MG63 (cell line): ENCODE data around the gene SLC8A3. TPM values are rescaled to one million over a fixed set of nuclear protein-coding genes. Genes with fewer than 3 reads are reported as not detected.

ENCODE experiments used
- DNase-seq: peaks from one replicate; pipeline ENCODE4 v3.0.0-alpha.2; 2020
- H3K27me3 ChIP-seq: fragments of 250-450 bp; sonication (Bioruptor Pico); 2 replicates; pipeline ENCODE4 v1.5.1; 2020; ENCODE audit warnings: mild to moderate bottlenecking, moderate library complexity
- H3K36me3 ChIP-seq: fragments of 250-450 bp; sonication (Bioruptor Pico); 2 replicates; pipeline ENCODE4 v1.5.1; 2020; ENCODE audit warnings: mild to moderate bottlenecking, moderate library complexity
- H3K4me3 ChIP-seq: fragments of 250-450 bp; sonication (Bioruptor Pico); 2 replicates; pipeline ENCODE4 v1.5.1; 2020; ENCODE audit warnings: mild to moderate bottlenecking, moderate library complexity
- H3K9me3 ChIP-seq: fragments of 250-450 bp; sonication (Bioruptor Pico); 2 replicates; pipeline ENCODE4 v1.5.1; 2020; ENCODE audit warnings: mild to moderate bottlenecking, moderate library complexity
- total RNA-seq: library from RNA; depleted of rRNA; stranded (reverse); fragments of >200 nt; shearing (Covaris generic); gene quantifications from 2 replicates; pipeline ENCODE4 v1.2.3, GENCODE V29; 2014; ENCODE audit warnings: low replicate concordance

Gene SLC8A3
- total RNA-seq, 1 experiment from 2014 or later: not detected

DNA sequence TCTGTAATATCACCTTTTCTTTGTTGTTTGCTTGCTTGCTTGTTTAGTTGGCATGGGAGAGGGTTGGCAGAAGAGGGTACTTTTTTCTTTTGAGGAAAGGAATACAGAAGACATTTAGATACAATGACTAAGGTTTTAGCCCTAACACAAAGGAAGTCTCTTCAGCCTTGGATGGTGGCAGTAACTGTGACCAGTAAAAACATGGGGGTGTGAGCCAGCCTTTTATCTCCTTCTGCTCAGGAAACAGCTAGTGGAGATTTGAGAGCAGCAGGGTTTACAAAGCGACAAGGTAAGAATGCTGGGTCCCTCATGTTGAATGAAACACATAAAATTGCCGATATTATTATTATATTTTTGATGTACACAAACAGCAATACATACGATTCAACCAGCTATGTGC, 40.4 kb downstream of the SLC8A3 start:
- Histone ChIP-seq H3K27me3 (no peaks in the 10 kb centered on the region), H3K36me3 (no peaks in the 10 kb centered on the region), H3K4me3 (no peak overlapping the region), H3K9me3 (no peaks in the 10 kb centered on the region)
- no peak for DNase-seq

DNA sequence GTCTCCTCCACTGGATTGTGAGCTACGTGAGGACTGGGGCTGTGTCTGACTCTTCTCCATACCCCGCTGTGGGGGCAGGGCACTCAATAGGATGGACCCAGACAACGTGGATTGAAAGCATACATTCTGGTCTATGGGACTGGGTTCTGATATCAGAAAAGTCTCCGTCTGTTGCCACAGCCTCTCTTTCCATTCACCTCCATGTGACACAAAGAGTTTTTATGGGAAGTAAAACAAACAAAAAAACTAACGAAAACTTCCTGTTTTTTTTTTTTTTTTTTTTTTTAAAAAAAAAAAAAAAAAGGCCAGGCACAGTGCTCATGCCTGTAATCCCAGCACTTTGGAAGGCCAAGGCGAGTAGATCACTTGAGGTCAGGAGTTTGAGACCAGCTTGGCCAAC, 44.7 kb downstream of the SLC8A3 start:
- Histone ChIP-seq H3K4me3 (no peak overlapping the region), H3K9me3 (no peaks in the 10 kb centered on the region), H3K27me3 (0 out of 2 replicates have a peak, but pooled peaks cover 2% of the 10 kb centered on the region), H3K36me3 (no peaks in the 10 kb centered on the region)
- no peak for DNase-seq

DNA sequence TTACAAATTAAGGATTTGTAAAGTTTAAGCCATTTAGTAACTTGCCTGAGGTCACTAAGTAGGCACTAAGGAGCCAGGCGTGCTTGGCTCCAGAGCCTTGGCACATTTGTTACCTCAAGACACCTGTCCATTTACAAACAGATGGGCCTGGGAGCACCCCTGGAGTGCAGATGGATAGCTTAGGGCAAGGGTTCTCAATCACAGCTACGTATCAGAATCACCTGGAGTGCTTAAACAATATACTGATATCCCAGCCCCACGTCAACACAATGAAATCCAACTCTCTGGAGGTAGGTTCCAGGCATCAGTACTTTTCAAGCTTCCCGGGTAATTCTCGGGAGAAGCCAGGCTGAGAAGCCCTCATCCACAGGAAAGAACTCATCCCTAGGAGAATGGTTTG, 45.4 kb downstream of the SLC8A3 start:
- H3K4me3 ChIP-seq: no peak overlapping the region

DNA sequence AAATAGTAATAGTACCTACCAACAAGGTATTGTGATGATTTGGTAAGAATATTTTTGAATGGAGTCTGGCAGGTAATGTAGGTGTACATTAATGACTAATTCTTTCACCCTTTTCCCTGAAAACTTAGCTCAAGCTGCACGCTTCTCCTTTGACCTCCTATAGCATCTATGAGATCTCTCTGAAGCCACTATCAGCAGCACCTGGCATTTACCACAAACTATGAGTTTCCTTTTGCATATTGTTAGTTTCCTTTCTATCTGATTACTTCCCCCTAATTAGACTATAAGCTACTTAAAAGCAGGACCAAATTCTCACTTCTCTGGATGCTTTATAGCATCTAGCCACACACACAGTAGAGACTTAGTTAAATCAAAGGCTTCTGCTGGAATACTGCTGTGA, 48.1 kb downstream of the SLC8A3 start:
- Histone ChIP-seq H3K27me3 (0 out of 2 replicates have a peak, but pooled peaks cover 2% of the 10 kb centered on the region), H3K4me3 (no peak overlapping the region), H3K9me3 (no peaks in the 10 kb centered on the region), H3K36me3 (no peaks in the 10 kb centered on the region)
- DNase-seq: no peak

More for the DNA sequence above, 45.4 kb downstream of the SLC8A3 start:
- 0 out of 2 replicates have a peak, but pooled peaks cover 2% of the 10 kb centered on the region for H3K27me3 ChIP-seq
- no peaks in the 10 kb centered on the region for H3K9me3 ChIP-seq
- no peak for DNase-seq
- no peaks in the 10 kb centered on the region for H3K36me3 ChIP-seq

DNA sequence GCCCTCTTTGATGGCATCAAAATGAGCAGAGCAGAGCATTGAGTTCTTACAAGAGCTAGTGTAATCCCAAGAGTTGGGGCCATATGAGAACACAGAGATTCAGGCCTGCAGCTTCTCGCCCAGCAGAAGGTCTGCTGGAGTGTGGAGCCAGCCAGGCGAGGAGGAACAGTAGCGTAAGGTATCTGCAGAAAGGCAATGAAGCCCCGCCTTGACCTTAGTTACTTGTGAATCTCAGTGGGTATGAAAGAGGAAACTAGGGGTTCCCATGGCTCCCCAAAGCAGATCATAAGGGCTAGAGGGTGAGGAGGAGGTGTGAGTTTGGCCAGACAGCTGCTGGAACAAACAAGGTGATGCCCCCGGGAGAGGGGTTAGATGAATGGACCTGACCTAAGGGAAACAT, 49.4 kb downstream of the SLC8A3 start:
- no peaks in the 10 kb centered on the region for H3K36me3 ChIP-seq
- no peaks in the 10 kb centered on the region for H3K9me3 ChIP-seq
- no peak overlapping the region for H3K4me3 ChIP-seq
- 0 out of 2 replicates have a peak, but pooled peaks cover 2% of the 10 kb centered on the region for H3K27me3 ChIP-seq
- DNase-seq: no peak

DNA sequence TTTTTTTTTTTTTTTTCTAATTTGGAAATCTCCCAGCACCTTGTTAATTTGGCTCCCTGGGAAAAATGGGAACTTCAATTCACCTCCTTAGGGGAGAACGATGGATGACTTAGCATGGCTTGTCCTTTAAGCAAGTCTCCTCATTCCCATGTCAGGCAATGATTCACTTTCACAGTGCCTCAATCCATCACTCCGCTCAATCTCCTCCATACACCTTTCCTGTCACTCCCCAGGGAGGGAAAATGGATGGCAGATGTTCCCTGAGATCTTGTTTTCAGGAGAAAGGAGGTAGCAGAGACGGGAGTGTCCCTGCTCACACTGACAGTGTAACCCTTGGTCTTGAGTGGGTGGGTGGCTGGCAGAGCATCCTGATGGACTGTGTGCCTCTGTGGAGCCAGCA, 51.0 kb downstream of the SLC8A3 start:
- Histone ChIP-seq H3K4me3 (no peak overlapping the region), H3K36me3 (no peaks in the 10 kb centered on the region), H3K9me3 (no peaks in the 10 kb centered on the region), H3K27me3 (0 out of 2 replicates have a peak, but pooled peaks cover 2% of the 10 kb centered on the region)
- DNase-seq: no peak

DNA sequence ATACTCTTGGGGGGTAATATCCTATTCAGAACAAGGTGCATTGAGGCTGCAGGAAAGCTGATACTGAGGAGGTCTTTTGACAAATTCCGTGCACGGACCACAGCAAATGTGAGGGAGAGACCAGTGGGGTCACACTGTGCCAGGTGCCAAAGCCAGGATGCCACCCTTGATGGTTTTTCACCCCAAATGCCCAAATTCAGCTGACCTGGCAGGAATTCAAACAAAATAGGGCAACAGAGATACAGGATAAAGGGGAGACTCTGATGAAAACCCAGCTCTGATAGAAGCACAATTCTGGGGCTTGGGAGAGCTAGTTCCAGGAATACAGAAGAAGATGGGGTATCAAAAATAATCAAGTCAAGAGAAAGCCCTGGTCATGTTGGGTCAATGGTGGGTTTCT, 55.3 kb downstream of the SLC8A3 start:
- no peaks in the 10 kb centered on the region for H3K9me3 ChIP-seq
- H3K27me3 ChIP-seq: no peaks in the 10 kb centered on the region
- no peak overlapping the region for H3K4me3 ChIP-seq
- DNase-seq: no peak
- H3K36me3 ChIP-seq: no peaks in the 10 kb centered on the region

DNA sequence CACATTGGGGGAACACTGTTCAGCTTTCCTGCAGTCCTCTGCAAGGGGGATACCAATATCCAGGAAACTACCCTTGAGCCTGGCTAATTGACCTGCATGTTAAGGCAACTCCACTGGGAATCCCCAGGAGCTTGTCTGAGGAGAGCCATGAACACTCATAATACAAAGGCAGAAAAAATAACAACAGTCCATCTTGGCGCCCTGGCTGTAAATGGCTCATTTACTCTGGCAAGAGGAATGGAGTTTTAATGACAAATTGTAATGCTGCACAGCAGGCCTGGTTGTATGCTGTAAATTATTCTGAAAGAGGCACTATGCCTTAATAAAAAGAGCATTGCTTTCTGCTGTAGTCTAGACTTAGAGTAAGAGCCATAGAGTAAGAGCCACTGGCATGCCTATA, 58.3 kb downstream of the SLC8A3 start:
- H3K27me3 ChIP-seq: no peaks in the 10 kb centered on the region
- H3K4me3 ChIP-seq: no peak overlapping the region
- DNase-seq: no peak

DNA sequence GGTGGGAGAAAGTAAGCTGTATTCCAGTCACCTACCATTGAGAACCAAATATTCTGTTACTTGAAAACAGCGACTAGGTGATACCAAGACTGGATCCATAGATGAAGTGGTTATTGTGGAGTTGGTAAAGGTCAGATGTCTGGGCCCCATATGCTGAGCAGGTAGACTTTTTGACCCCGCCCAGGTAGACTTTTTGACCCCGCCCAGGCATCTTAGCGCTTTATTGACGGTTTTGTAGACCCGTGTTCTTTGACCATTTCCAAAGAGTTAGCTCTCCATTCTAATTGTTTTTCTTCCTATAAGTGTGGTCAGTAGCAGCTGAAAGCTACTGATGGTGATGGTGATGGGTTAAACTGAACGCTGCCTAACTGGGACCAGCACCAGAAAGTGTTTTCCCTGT, 61.6 kb downstream of the SLC8A3 start:
- no peak for DNase-seq
- Histone ChIP-seq H3K9me3 (no peaks in the 10 kb centered on the region), H3K27me3 (no peaks in the 10 kb centered on the region), H3K36me3 (no peaks in the 10 kb centered on the region), H3K4me3 (no peak overlapping the region)

More for the DNA sequence above, 58.3 kb downstream of the SLC8A3 start:
- Histone ChIP-seq H3K36me3 (no peaks in the 10 kb centered on the region), H3K9me3 (no peaks in the 10 kb centered on the region)

DNA sequence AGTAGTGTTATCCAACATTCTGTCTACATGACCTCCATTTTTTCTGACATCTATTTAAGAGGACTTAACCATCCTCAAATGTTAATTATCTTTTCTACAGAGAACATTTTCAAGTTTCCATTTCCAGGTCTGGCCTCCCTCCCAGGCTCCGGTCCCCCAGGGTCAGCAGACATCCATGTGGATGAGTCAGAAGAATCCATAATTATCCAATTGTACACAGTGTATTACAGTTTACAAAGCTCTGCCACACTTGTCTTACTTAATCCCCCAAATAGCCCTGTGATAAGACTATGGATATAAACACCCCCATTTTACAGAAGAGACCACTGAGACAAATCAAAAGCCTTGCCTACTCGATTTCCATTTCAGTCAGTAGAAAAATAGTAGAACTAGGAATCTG, 65.0 kb downstream of the SLC8A3 start:
- H3K4me3 ChIP-seq: no peak overlapping the region
- no peak for DNase-seq
- no peaks in the 10 kb centered on the region for H3K36me3 ChIP-seq
- H3K9me3 ChIP-seq: no peaks in the 10 kb centered on the region
- H3K27me3 ChIP-seq: no peaks in the 10 kb centered on the region

DNA sequence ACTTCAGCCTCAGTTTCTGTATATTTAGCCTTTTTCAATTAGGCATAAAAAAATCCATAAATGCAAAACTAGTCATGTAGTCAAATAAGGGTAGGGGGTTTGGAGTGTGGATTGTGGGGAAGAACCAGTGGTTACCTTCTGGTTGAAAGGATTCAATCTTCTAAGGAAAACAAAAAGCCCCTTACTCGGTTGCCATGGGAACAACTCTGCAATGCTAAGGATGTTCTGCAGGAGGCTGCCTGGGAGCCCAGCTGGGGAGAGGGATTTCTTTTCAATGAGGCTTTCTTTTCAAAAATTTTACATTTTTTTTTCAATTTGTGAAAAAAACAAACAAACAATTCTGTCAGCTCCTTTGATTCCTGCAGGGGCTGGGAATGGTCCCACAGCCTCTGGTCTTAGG, 67.2 kb downstream of the SLC8A3 start:
- Histone ChIP-seq H3K4me3 (no peak overlapping the region), H3K36me3 (no peaks in the 10 kb centered on the region), H3K27me3 (no peaks in the 10 kb centered on the region), H3K9me3 (no peaks in the 10 kb centered on the region)
- DNase-seq: no peak

DNA sequence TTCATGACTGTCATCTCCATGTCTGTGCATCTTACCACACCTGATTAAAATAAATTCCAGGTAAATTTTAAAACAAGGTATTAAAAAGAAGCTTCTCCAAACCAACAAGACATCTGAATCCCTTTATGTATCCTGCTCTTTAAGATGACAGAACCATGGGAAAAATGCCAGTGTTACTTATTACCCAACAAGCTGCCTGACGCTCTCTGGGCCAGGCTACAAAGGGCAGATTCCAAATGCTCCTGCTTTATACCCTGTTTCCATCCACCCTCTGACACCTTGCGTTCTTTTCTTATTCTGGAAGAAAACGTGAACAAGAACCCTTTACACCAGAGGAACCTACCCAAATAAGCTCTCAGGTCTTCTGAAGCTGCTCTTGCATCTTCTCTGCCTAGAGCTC, 70.7 kb downstream of the SLC8A3 start:
- H3K36me3 ChIP-seq: no peaks in the 10 kb centered on the region
- H3K27me3 ChIP-seq: no peaks in the 10 kb centered on the region
- no peak overlapping the region for H3K4me3 ChIP-seq
- DNase-seq: no peak
- no peaks in the 10 kb centered on the region for H3K9me3 ChIP-seq

DNA sequence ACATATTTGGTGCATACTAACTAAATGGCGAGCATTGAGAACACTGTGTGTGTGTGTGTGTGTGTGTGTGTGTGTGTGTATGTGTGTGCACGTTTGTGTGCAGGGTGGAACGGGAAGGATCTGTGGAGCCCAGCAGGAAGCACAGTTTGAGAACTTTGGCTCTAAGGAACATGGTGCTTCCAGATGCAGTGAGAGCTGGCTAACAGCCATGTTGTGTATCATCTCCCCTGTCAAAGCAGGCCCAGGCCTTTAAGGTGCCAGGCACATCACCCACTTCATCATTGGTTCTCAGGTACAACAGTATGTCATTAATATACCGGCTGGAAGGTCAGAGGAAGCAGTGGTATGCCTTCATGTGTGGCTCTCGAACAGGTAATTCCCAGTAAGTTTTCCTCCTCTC, 72.5 kb downstream of the SLC8A3 start:
- Histone ChIP-seq H3K27me3 (no peaks in the 10 kb centered on the region), H3K9me3 (no peaks in the 10 kb centered on the region), H3K36me3 (no peaks in the 10 kb centered on the region), H3K4me3 (no peak overlapping the region)
- no peak for DNase-seq

DNA sequence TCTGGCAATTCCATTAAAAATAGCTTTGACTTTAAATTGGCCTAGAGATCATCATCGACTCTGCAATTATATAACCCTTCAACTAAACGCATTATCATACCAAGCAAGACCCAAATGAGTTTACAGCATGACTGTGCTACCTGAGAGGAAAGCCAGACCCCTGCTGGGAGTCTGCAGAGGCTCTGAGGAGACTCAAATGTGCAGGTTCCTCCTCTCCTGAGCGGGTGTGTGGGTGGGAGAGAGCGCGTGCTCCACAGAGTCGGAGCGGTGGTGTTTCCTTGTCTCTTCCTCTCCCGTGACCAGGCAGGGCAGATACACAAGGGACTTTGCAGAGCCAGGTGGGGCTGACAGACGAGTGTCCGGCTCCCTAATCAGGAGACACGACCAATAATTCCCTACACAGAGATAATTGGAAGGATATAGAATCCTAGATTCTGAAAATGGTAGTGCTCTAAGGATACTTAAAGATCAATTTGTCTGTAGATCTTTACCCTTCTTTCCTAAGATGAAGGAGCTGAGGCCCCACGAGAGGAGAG, 74.1 kb downstream of the SLC8A3 start:
- H3K4me3 ChIP-seq: no peak overlapping the region
- H3K27me3 ChIP-seq: no peaks in the 10 kb centered on the region
- no peak for DNase-seq
- no peaks in the 10 kb centered on the region for H3K9me3 ChIP-seq
- H3K36me3 ChIP-seq: no peaks in the 10 kb centered on the region

DNA sequence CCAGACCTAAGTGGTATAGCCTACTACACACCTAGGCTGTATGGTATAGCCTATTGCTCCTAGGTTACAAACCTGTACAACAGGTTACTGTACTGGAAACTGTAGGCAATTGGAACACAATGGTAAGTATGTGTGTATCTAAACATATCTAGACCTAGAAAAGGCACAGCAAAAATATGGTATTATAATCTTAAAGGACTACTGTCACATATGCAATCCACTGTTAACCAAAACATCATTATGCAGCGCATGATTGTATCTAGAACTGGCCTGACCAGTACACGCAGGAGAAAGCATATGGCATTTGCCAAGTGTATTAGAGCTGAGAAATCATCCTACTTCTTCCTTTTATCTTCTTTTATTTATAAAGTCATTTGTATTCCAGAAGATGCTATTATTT, 75.5 kb downstream of the SLC8A3 start:
- no peak for DNase-seq
- H3K27me3 ChIP-seq: no peaks in the 10 kb centered on the region
- no peaks in the 10 kb centered on the region for H3K36me3 ChIP-seq
- no peaks in the 10 kb centered on the region for H3K9me3 ChIP-seq
- no peak overlapping the region for H3K4me3 ChIP-seq

DNA sequence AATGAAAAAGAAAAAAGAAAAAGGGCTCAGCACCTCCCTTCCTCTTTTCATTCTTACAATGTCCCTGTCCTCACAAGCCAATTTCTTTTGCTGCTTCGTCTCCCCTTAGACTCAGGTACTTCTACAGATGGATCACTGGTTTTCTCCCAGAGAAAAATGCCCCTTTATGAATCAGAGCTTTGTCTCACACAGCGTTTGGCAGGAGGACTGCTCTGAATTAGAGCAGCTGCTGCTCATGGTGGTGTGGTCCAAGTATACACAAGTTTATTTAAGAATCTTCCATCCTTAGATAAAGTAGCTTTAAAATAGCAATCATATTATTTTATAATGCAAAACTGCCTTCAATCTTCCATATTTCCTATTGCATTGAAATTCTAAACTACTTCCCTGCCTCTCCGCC, 80.3 kb downstream of the SLC8A3 start:
- Histone ChIP-seq H3K4me3 (no peak overlapping the region), H3K27me3 (peaks cover 4% of the 10 kb centered on the region; the same call in 1 of the 2 replicates), H3K36me3 (no peaks in the 10 kb centered on the region), H3K9me3 (no peaks in the 10 kb centered on the region)
- no peak for DNase-seq

DNA sequence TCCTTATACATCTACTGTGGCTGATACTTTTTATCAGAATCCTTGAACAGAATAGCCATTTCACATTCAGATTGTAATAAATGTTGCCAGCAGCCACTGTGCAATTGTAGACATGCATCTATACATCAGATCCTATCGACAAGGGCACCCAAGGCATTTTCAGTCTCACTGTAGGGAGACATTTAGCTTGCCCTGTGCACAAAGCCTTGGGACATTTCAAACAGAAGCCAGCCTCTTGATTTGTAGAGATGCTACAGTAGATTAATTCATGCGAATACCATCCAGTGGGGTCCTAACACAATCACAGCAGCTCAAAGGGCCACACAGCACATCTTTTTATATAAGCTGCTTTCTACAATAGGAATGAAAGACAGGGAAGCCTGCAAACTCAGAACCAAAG, 81.4 kb downstream of the SLC8A3 start:
- Histone ChIP-seq H3K27me3 (peaks cover 9% of the 10 kb centered on the region; the same call in 1 of the 2 replicates), H3K9me3 (no peaks in the 10 kb centered on the region), H3K4me3 (no peak overlapping the region), H3K36me3 (no peaks in the 10 kb centered on the region)
- DNase-seq: no peak

DNA sequence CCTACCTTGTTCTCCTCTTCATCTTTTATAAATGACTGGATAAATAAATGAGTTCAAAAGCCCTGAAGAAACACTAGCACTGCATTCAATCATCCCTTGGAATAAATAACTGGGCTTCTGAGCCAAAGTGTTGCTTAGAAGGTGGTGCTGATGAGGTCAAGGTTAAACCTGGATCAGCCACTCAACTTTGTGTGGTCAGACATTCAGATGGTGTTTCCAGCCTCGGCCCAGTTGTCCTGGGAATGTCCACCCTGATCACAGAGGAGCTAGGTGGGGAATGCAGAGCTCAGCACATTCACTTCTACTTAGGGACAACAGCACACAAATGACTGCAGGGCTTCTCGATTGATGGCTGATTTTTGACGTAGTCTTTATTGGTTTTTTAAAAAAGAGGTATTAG, 88.7 kb downstream of the SLC8A3 start:
- no peak for DNase-seq
- H3K9me3 ChIP-seq: no peaks in the 10 kb centered on the region
- peaks cover 10% of the 10 kb centered on the region for H3K27me3 ChIP-seq
- H3K36me3 ChIP-seq: no peaks in the 10 kb centered on the region
- no peak overlapping the region for H3K4me3 ChIP-seq
